Fibroblast of pulmonary artery (primary cell): ENCODE data around the gene NXT2.

Source experiments
- DNase-seq: peaks from one replicate; pipeline ENCODE4 v3.0.0-alpha.2; 2010; ENCODE audit warnings: low read depth
- H3K4me3 ChIP-seq: replicated peaks from 2 replicates; pipeline ENCODE4 v1.5.1; 2011; ENCODE audit warnings: low read depth, mild to moderate bottlenecking, control low read depth, low read length, moderate library complexity
- CTCF ChIP-seq: IDR thresholded peaks from 2 replicates; pipeline ENCODE4 v1.5.1; 2011; ENCODE audit warnings: mild to moderate bottlenecking, control low read depth, low read length, inconsistent platforms; ENCODE audit errors: missing control alignments

Gene NXT2

GRCh38 chrX:109536439-109537323 is at the start of gene NXT2:
TSS of gene NXT2 (plus strand) at chrX:109536844. CDS start at chrX:109537007, 163 bp downstream.
- peak within 1 kb of the TSS; percentile 73 for H3K4me3 ChIP-seq
- peak; percentile 95 for DNase-seq
- no peak for TF ChIP-seq CTCF

- TF ChIP-seq CTCF = no peak
- no peak for DNase-seq
- no peak overlapping the region for H3K4me3 ChIP-seq
These were observed 49.0 kb upstream of the NXT2 start for GRCh38 chrX:109487640-109488039.

GRCh38 chrX:109489174-109489573 is 47.5 kb upstream of the NXT2 start:
- TF ChIP-seq CTCF = no peak
- DNase-seq = no peak
- H3K4me3 ChIP-seq = no peak overlapping the region

GRCh38 chrX:109498434-109498833 is 38.2 kb upstream of the NXT2 start:
- DNase-seq = no peak
- TF ChIP-seq CTCF = no peak
- no peak overlapping the region for H3K4me3 ChIP-seq

GRCh38 chrX:109501176-109501575 is 35.5 kb upstream of the NXT2 start:
- no peak for DNase-seq
- no peak for TF ChIP-seq CTCF
- H3K4me3 ChIP-seq = no peak overlapping the region

- no peak overlapping the region for H3K4me3 ChIP-seq
- no peak for TF ChIP-seq CTCF
- no peak for DNase-seq
These were observed 27.7 kb upstream of the NXT2 start for GRCh38 chrX:109508915-109509314.

- H3K4me3 ChIP-seq = no peak overlapping the region
- DNase-seq = no peak
- no peak for TF ChIP-seq CTCF
These were observed 25.5 kb upstream of the NXT2 start for GRCh38 chrX:109511113-109511512.
